Activated T-helper 1 cell treated with Interleukin-2 at 50 U/mL for 16 hours (primary cell): ENCODE measurements around the gene SPRYD3.

Source experiments
- DNase-seq: peaks from one replicate; pipeline ENCODE4 v3.0.0-alpha.2; 2020; ENCODE audit warnings: low read depth

The SPRYD3 gene

DNA sequence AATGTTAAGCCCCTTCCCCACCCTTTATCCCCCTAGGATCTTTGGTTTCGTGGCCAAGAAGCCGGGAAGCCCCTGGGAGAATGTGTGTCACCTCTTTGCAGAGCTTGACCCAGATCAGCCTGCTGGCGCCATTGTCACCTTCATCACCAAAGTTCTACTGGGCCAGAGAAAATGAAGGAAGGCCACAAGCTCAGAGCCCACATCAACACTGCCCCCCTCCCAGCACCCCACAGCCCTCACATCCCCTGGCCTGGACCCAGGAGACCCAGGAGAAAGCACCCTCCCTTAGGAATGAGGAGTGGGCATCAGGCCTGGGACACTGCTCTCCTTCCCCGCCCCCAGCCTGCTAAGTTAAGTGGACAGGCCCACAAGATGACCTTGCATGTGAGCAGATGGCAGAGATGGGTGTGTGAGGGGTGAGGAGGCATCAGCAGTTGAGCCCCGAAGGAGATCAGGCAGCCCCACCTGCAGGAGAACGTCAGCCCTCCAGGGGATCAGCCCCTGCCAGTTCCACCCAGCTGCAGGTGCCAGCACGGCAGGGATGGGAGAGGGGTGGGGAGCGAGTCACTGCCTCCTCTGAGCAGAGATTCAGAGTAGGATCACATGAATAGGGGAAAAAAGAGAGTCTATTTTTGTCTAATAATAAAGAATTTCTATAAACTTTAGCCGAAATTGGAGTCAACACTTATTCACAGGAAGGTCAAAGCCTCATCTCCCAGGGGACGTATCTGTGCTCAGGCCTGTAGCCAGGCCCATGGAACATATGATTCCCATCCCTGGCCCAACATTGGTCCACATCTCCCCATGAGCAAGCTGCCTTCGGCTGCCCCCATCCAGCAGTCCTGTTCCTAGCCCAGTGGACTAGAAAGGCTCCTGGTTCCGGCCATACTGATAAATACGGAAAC lies 15.2 kb downstream of the SPRYD3 start:
- no peak for DNase-seq

DNA sequence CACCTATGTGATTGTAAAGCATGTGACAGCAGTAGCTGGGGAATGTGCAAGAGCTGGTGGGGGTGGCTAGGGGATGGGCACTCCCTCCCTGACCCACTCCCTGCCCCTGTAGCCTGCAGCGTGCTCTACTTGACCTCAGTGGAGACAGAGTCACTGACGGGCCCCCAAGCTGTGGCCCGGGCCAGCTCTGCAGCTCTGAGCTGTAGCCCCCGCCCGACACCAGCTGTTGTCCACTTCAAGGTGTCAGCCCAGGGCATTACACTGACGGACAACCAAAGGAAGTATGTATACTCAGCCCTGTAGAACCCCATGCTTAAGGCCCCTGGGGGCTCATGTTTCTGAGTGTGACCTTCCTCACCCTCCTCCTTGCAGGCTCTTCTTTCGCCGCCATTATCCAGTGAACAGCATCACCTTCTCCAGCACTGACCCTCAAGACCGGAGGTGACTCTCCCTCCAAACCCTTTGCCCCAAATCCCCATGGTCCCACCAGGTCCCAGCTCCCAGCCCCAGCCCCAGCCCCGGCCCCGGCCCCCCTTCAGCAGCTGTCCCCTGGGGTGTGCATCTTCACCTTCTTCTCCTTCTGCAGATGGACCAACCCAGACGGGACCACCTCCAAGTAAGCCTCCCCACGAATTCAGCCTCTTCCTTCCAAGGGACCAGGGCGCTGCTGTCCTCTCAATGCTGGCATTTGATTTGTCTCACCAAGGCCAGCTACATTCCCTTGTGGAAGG lies 16.0 kb downstream of the SPRYD3 start:
- DNase-seq, result no peak

DNA sequence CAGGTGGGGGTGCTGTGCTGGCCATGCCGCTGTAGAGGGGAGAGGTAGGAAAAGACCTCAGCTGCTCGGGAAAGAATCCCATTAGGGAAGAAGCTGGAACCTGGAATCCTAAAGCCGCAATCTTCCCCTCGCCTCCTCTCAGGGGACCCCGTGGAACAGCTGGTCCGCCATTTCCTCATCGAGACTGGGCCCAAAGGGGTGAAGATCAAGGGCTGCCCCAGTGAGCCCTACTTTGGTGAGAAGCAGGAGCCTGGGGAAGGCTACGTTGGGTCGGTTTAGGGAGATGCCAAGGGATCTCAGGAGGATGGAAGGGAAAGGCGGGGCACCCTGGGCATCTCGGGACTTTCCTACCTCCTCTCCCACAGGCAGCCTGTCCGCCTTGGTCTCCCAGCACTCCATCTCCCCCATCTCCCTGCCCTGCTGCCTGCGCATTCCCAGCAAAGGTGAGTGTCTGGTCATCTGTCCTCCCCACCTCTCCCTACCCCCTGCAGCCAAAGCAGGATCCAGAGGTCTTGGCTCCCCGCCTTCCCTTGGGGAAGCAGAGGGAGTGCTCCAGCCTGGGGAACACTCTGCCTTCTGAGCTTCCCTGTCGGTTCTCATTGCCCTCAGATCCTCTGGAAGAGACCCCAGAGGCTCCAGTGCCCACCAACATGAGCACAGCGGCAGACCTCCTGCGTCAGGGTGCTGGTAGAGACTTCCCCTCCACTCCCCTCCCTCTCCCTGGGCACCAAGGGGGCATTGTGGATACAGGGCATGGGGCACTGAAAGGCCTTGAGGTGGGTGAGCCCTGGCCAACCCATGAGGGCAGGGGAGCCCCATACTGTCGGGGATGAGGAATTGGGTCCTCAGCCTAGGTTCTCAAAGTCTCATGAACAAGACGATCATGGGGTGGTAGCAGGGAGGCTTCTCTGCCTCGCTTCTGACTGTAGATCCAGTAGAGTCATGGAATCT lies 16.9 kb downstream of the SPRYD3 start:
- no peak for DNase-seq

DNA sequence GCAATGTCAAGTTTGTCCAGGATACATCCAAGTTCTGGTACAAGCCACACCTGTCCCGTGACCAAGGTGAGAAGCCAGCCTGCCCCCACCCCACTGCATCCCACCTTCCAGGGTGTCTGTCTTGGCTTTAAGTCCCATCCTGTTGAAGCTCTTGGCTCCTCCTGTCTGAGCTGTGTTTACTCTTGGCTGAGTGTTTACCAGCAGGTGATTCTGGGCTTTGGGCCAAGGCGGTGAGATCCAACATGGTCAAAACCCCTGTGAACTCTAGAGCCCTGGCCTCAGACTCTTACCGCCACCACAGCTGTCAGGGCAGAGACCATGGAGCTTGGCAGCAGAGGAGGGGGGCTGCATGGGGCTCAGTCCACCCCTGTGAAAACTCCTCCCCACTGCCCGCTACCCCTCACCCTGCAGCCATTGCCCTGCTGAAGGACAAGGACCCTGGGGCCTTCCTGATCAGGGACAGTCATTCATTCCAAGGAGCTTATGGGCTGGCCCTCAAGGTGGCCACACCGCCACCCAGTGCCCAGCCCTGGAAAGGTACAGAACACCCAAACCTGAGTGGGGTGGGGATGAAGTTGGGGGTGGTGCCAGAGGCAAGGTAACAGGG lies 17.7 kb downstream of the SPRYD3 start:
- no peak for DNase-seq

DNA sequence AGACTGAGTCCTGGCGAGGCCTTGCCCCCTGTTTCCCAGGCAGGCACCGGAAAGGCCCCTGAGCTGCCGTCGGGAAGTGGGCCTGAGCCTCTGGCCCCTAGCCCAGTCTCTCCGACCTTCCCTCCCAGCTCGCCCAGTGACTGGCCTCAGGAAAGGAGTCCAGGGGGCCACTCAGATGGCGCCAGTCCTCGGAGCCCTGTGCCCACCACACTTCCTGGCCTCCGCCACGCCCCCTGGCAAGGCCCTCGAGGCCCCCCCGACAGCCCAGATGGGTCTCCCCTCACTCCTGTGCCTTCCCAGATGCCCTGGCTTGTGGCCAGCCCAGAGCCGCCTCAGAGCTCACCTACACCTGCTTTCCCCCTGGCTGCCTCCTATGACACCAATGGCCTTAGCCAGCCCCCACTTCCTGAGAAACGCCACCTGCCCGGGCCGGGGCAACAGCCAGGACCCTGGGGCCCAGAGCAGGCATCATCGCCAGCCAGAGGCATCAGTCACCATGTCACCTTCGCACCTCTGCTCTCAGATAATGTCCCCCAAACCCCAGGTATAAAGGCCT lies 18.4 kb downstream of the SPRYD3 start:
- DNase-seq, result no peak

DNA sequence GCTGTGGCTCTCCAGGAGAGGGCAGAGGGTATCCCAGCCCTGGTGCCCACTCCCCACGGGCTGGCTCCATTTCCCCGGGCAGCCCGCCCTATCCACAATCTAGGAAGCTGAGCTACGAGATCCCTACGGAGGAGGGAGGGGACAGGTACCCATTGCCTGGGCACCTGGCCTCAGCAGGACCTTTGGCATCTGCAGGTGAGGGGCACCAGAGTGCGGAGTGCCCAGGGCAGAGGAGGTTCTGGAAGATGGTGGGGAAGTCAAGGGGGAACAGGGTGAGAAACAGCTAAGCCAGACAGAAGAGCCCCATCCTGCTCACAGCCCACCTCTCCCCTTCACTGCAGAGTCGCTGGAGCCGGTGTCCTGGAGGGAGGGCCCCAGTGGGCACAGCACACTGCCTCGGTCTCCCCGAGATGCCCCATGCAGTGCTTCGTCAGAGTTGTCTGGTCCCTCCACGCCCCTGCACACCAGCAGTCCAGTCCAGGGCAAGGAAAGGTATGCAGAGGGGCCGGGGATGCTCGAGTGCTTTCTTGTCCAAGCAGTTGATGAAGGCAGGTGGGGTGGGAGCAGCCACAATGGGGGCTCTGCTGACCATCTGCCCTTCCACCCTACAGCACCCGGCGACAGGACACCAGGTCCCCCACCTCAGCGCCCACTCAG lies 19.0 kb downstream of the SPRYD3 start:
- DNase-seq, result no peak

DNA sequence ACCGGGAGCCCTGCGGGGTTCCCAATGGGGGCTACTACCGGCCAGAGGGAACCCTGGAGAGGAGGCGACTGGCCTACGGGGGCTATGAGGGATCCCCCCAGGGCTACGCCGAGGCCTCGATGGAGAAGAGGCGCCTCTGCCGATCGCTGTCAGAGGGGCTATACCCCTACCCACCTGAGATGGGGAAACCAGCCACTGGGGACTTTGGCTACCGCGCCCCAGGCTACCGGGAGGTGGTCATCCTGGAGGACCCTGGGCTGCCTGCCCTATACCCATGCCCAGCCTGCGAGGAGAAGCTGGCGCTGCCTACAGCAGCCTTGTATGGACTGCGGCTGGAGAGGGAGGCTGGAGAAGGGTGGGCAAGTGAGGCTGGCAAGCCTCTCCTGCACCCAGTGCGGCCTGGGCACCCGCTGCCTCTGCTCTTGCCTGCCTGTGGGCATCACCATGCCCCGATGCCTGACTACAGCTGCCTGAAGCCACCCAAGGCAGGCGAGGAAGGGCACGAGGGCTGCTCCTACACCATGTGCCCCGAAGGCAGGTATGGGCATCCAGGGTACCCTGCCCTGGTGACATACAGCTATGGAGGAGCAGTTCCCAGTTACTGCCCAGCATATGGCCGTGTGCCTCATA lies 19.6 kb downstream of the SPRYD3 start:
- DNase-seq, result no peak

DNA sequence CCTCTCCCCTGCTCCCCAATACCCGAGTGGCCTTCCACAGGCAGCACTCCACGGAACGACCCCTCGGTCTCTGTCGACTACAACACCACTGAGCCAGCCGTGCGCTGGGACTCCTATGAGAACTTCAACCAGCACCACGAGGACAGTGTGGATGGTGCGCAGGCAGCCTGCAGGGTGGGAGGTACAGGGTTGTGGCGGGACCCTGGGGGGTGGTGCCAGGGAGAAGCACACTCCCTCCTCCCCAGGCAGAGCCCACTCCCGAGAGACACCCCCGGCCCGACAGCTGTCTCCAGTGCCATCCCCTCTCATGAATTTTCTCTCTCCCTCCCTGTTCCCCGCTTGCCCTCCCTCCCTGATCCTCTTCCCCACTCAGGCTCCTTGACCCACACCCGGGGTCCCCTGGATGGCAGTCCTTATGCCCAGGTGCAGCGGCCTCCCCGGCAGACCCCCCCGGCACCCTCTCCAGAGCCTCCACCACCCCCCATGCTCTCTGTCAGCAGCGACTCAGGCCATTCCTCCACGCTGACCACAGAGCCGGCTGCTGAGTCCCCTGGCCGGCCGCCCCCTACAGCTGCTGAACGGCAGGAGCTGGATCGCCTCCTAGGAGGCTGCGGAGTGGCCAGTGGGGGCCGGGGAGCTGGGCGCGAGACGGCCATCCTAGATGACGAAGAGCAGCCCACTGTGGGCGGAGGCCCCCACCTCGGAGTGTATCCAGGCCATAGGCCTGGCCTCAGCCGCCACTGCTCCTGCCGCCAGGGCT lies 20.3 kb downstream of the SPRYD3 start:
- DNase-seq, result no peak

DNA sequence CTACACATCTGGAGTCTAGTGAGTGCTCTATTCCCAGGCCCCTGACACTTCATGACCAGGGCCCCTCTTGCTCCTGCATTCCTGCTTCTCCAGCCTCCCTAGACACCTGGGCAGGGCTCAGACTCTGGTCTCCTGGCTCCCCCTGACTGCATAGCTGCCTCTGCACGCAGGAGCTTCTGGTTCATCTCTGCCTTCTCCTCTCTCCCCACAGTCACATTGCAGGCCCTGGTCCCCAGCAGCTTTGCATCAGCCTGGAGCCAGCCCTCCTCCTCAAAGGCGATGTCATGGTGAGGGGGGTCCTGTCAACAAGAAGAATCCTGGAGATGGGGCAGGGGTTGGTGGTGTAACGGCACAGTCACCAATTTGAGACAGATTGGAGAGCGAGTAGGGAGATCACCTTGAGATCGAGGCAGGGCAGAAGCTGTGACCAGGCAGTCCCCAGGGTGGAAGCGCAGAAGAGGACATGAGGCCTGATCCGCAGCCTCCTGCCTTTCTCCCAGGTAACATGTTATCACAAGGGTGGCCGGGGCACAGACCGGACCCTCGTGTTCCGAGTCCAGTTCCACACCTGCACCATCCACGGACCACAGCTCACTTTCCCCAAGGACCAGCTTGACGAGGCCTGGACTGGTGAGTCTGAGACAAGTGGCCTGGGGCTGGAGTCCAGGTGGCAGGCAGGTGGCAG lies 21.2 kb downstream of the SPRYD3 start:
- DNase-seq, result no peak

DNA sequence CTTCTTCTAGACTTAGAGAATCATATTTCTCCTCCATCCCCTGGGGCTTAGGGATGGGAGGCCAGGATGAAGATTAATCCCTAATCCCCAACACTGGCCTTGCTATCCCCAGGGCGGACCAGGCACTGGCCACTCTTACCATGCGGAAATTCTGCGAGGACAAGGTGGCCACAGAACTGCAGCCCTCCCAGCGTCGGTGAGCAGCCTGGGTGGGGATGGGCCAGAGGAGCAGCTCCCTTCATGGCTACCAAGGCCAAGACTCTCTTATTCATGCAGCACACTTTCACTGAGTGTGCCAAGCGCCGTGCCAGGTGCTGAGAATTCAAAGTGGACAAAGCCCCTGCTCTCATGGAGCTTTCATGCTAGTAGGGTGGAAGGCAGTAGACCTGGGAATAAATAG lies 22.3 kb downstream of the SPRYD3 start:
- DNase-seq, result no peak

DNA sequence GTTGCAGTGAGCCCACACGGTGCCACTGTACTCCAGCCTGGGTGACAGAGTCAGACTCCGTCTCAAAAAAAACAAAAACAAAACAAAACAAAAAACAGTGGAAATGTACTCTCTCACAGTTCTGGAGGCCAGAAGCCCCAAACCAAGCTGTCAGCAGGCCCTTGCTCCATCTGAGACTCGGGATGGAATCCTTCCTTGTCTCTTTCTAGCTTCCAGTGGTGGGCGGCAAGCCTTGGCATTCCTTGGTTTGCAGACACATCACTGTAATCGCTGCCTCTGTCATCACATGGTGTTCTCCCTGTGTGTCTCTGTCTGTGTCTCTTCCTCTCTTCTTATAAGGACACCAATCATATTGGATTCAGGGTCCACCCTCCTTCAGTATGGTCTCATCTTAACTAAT lies 22.9 kb downstream of the SPRYD3 start:
- DNase-seq, result no peak

DNA sequence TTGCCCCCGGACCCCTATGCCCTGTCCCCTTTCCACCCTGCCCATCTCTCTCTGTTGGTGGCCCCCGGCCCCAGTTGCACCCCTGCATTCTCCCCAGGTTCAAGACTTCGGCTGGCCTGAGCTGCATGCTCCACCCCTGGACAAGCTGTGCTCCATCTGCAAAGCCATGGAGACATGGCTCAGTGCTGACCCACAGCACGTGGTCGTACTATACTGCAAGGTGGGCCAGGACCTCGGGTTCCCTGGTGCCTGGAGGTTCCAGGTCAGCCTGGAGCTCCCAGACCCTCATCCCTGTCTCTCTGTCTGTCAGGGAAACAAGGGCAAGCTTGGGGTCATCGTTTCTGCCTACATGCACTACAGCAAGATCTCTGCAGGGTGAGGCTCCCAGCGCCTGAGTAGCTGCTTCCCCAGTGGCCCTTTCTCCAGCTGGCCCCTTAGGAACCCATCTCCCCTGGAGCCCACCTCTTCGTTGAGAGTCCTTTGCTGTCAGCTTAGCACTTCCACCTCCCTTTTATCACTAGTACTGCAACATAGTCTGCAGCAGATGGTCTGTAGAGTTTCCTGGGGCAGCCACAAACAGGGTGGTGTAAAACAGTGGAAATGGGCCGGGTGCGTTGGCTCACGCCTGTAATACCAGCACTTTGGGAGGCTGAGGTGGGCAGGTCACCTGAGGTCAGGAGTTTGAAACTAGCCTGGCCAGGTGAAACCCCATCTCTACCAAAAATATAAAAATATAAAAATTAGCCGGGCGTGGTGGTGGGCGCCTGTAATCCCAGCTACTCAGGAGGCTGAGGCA lies 23.5 kb downstream of the SPRYD3 start:
- DNase-seq, result no peak

DNA sequence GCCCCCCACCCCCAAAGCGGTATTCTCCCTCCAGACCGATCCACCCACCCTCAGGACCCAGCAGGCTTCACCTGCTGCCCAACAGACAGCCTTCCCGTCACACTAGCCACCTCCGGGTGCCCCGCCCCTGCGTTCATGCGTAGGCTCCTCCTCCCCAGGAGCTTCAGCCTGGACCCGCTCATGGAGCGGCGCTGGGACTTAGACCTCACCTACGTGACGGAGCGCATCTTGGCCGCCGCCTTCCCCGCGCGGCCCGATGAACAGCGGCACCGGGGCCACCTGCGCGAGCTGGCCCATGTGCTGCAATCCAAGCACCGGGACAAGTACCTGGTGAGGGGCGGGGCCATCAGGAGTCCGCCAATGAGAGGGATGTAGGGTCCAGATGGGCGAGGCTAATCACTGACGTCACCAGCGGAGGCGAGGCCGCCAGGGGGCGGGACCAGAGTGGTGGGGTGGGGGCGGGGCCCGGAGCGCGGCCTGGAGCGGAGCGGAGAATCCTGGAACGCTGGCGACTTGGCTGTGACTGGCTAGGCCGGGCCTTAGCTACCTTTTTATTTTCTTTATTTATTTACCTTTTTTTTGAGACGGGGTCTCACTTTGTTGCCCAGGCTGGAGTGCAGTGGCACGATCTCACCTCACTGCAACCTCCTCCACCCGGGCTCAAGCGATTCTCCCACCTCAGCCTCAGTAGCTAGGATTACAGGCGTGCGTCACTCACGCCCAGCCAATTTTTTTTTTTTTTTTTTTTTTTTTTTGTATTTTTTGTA lies 24.9 kb downstream of the SPRYD3 start:
- DNase-seq, result peak; percentile 84

DNA sequence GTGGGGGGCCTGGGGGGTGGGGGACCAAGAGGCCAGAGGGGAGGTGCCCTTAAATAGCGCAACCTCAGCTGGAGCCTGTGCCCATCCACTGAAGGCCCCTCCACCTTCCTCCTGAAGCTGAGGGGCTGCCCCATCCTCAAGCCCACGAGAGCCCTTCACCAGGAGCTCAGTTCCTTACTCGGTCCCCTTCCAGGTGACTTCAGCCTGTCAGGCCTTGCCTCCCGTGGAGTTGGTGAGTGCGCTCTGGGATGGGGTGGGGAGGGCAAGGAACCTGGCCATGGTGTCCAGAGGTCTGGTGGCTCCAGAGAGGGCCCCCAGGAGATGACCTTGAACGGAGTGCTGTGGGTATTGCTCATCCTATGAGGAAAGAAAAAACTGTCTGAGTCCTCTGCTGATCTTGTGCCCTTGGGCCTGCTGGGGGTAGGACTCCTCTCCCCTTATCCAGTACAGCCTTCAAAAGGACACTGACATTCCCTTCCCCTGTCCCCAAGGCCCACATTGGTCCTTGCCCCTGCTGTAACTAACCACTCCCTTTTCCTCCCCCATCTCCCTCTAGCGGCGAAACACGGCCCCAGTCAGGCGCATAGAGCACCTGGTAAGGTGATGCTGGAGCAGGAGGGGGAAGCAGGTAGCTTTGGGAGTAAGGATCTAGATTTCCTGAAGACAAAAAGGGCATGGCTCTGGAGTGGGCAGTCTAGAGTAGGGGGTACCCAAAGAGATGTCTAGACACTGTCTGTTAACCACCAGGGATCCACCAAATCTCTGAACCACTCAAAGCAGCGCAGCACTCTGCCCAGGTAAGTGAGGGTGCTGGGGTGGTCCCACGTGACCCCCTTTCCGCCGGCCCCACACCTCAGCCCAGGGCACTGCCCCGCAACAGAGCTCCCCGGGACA lies 25.7 kb downstream of the SPRYD3 start:
- DNase-seq, result peak; percentile 30

DNA sequence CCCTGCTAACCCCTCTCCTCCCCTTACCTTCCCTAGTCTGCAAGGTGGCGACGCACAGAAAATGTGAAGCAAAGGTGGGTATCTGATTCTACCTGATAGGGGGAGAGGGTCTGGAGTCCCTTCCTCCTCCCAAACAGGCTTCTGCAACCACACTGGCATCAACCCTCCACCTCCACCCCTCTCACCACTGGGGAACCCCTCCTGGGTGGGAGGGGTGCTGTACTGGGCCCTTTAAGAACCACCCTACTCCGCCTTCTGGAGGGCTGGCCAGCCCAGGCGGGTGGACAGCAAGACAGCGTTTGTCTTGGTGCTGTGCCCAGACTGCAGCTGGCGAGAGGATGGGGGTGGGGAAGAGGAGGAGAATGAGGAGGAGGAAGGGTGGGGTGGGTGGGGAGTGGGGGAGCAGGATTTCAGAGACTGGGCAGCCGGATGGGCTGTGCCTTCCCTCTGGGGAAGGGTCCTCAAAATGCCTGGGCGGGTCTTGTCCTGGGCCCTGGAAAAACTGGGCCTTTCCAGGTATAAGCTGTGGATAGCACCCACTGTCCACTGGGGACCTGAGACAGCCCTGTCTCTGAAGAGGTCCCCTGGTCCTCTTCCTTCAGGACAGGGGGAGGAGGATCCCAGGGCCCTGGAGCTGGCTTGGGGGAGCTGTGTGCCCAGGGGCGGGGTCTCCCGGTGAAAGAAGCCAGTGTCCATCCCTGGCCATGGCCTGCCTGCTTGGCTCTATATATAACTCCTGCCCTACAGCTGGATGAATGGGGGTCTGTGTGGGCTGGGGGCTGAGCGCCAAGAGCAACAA lies 26.6 kb downstream of the SPRYD3 start:
- DNase-seq, result no peak
